Fibroblast of skin of left quadriceps (primary cell): ENCODE data around the gene PALD1.
"Not testable (repeated sequence)": the region's sequence is repeated elsewhere in the genome, so short reads cannot be mapped to it uniquely, and the experiment has no call there.

Experiments used
- DNase-seq, 2 experiments: peaks; one replicate each; pipeline ENCODE4 v3.0.0-alpha.2; 2013; ENCODE audit warnings: low read depth in 2 of 2

PALD1 gene

GRCh38 chr10:70481831-70482530 is 3.4 kb downstream of the PALD1 start:
- no peak for DNase-seq

GRCh38 chr10:70482982-70483760 is 4.6 kb downstream of the PALD1 start:
- no peak for DNase-seq

- not testable (repeated sequence) for DNase-seq
Observed at GRCh38 chr10:70483872-70484271, 5.3 kb downstream of the PALD1 start.

GRCh38 chr10:70487824-70488223 is 9.3 kb downstream of the PALD1 start:
- no peak for DNase-seq

- DNase-seq: no peak
Observed at GRCh38 chr10:70490142-70490541, 11.6 kb downstream of the PALD1 start.

GRCh38 chr10:70491614-70492013 is 13.0 kb downstream of the PALD1 start:
- DNase-seq: no peak

GRCh38 chr10:70492786-70493659 is 14.5 kb downstream of the PALD1 start:
- no peak for DNase-seq

GRCh38 chr10:70493660-70494234 is 15.2 kb downstream of the PALD1 start:
- DNase-seq: no peak

- no peak for DNase-seq
Observed at GRCh38 chr10:70494536-70494935, 16.0 kb downstream of the PALD1 start.

- DNase-seq: no peak
Observed at GRCh38 chr10:70494966-70495365, 16.4 kb downstream of the PALD1 start.

GRCh38 chr10:70495691-70496261 is 17.2 kb downstream of the PALD1 start:
- DNase-seq: no peak

- no peak for DNase-seq
Observed at GRCh38 chr10:70496341-70497119, 18.0 kb downstream of the PALD1 start.

- no peak for DNase-seq
Observed at GRCh38 chr10:70497120-70497545, 18.6 kb downstream of the PALD1 start.

- no peak for DNase-seq
Observed at GRCh38 chr10:70498970-70499835, 20.6 kb downstream of the PALD1 start.

- no peak for DNase-seq
Observed at GRCh38 chr10:70499836-70500167, 21.2 kb downstream of the PALD1 start.

GRCh38 chr10:70500368-70500767 is 21.8 kb downstream of the PALD1 start:
- DNase-seq: no peak

- no peak for DNase-seq
Observed at GRCh38 chr10:70500812-70501301, 22.3 kb downstream of the PALD1 start.

GRCh38 chr10:70502406-70502805 is 23.8 kb downstream of the PALD1 start:
- no peak for DNase-seq

- no peak for DNase-seq
Observed at GRCh38 chr10:70503776-70504175, 25.2 kb downstream of the PALD1 start.
